Neutrophil (primary cell): Measurements from ENCODE around the gene STAT1.
"Not testable (repeated sequence)": the region's sequence is repeated elsewhere in the genome, so short reads cannot be mapped to it uniquely, and the experiment has no call there.

Experiments
- H3K27ac ChIP-seq: fragments of 200-600 bp; sonication (generic); 2 replicates; pipeline ENCODE4 v1.5.1; 2016; ENCODE audit warnings: mild to moderate bottlenecking, moderate library complexity
- H3K27me3 ChIP-seq: fragments of 200-600 bp; sonication (generic); 2 replicates; pipeline ENCODE4 v1.6.0; 2016; ENCODE audit warnings: mild to moderate bottlenecking
- H3K36me3 ChIP-seq: fragments of 200-600 bp; sonication (generic); 2 replicates; pipeline ENCODE4 v1.5.1; 2017
- H3K4me1 ChIP-seq, 2 experiments: fragments of 200-600 bp in 1 of 2; sonication (generic) in 1 of 2; 1 replicate in 1 of 2; 2 replicates in 1 of 2; pipeline versions ENCODE4 v1.5.1 to v1.6.1; 2013 to 2016; ENCODE audit warnings: low read depth in 1 of 2, low read length in 1 of 2, mild to moderate bottlenecking in 1 of 2, moderate library complexity in 1 of 2; ENCODE audit not compliant: control insufficient read depth in 1 of 2, insufficient read depth in 1 of 2
- H3K4me3 ChIP-seq, 2 experiments: fragments of 200-600 bp in 1 of 2; sonication (generic) in 1 of 2; 1 replicate in 1 of 2; 2 replicates in 1 of 2; pipeline ENCODE4 v1.5.1; 2013 to 2016; ENCODE audit warnings: low read depth in 1 of 2, low read length in 1 of 2, mild to moderate bottlenecking in 1 of 2, moderate library complexity in 1 of 2
- H3K9me3 ChIP-seq: fragments of 200-600 bp; sonication (generic); 2 replicates; pipeline ENCODE4 v1.5.1; 2016
- CTCF ChIP-seq: fragments of 200-600 bp; sonication (generic); IDR thresholded peaks from 2 replicates; pipeline ENCODE4 v1.5.1; 2016; ENCODE audit warnings: antibody characterized with exemption

The STAT1 gene

GRCh38 chr2:190963088-190963487 is 50.9 kb downstream of the STAT1 start:
- TF ChIP-seq CTCF: no peak
- peaks cover 76% of the 10 kb centered on the region for H3K36me3 ChIP-seq
- no peaks in the 10 kb centered on the region for H3K27me3 ChIP-seq
- H3K9me3 ChIP-seq: no peaks in the 10 kb centered on the region
- no peak overlapping the region for H3K27ac ChIP-seq
- no peaks in the 10 kb centered on the region for H3K4me1 ChIP-seq
- no peak overlapping the region for H3K4me3 ChIP-seq

- Histone ChIP-seq H3K27ac (peak overlapping the region; percentile 24), H3K27me3 (no peaks in the 10 kb centered on the region), H3K9me3 (no peaks in the 10 kb centered on the region), H3K4me3 (no peak overlapping the region), H3K4me1 (no peaks in the 10 kb centered on the region), H3K36me3 (peaks cover 65% of the 10 kb centered on the region)
- TF ChIP-seq CTCF: no peak
These were observed 52.0 kb downstream of the STAT1 start for GRCh38 chr2:190961918-190962487.

- Histone ChIP-seq H3K36me3 (peaks cover 56% of the 10 kb centered on the region), H3K27ac (peak overlapping the region; percentile 9)
- H3K4me1 ChIP-seq, H3K27me3 ChIP-seq, H3K9me3 ChIP-seq, H3K4me3 ChIP-seq: not testable (repeated sequence)
These were observed 52.9 kb downstream of the STAT1 start for GRCh38 chr2:190961117-190961516.

GRCh38 chr2:190959911-190960788 is 53.8 kb downstream of the STAT1 start:
- Histone ChIP-seq H3K4me1 (no peaks in the 10 kb centered on the region), H3K9me3 (no peaks in the 10 kb centered on the region), H3K36me3 (peaks cover 47% of the 10 kb centered on the region), H3K27ac (no peak overlapping the region), H3K4me3 (no peak overlapping the region), H3K27me3 (no peaks in the 10 kb centered on the region)
- no peak for TF ChIP-seq CTCF

GRCh38 chr2:190953257-190953656 is 60.7 kb downstream of the STAT1 start:
- TF ChIP-seq CTCF: no peak

GRCh38 chr2:190950566-190950991 is 63.4 kb downstream of the STAT1 start:
- no peak for TF ChIP-seq CTCF

More at GRCh38 chr2:190953257-190953656, 60.7 kb downstream of the STAT1 start:
- H3K27ac ChIP-seq: no peak overlapping the region
- H3K27me3 ChIP-seq: no peaks in the 10 kb centered on the region
- H3K4me1 ChIP-seq: no peaks in the 10 kb centered on the region
- no peak overlapping the region for H3K4me3 ChIP-seq
- H3K9me3 ChIP-seq: no peaks in the 10 kb centered on the region
- H3K36me3 ChIP-seq: no peaks in the 10 kb centered on the region

More at GRCh38 chr2:190950566-190950991, 63.4 kb downstream of the STAT1 start:
- H3K36me3 ChIP-seq: no peaks in the 10 kb centered on the region
- no peaks in the 10 kb centered on the region for H3K9me3 ChIP-seq
- H3K4me1 ChIP-seq: peaks cover 0 to 6% of the 10 kb centered on the region in 2 experiments
- no peaks in the 10 kb centered on the region for H3K27me3 ChIP-seq
- H3K4me3 ChIP-seq: no peak overlapping the region
- H3K27ac ChIP-seq: no peak overlapping the region
